Measurements from ENCODE around the gene ATP2A3.

ATP2A3 gene

GRCh38 chr17:3973495-3974137 is 9.4 kb upstream of the ATP2A3 start:
- Histone ChIP-seq H3K4me3 (ENCODE audit: low read length, poor library complexity, severe bottlenecking) (peak overlapping the region; percentile 18), H4K20me1 (ENCODE audit: insufficient read depth, low read length, poor library complexity, severe bottlenecking) (no peaks in the 10 kb centered on the region), H3F3A (ENCODE audit: low read depth) (no peaks in the 10 kb centered on the region), H2AFZ (ENCODE audit: low read length) (peak overlapping the region; percentile 31; the same call in 1 of the 2 replicates), H3K4me2 (ENCODE audit: low read depth, low read length, poor library complexity, severe bottlenecking) (peak overlapping the region; percentile 48), H3K36me3 (ENCODE audit: insufficient read depth, low read length) (no peaks in the 10 kb centered on the region), H3K9me3 (ENCODE audit: insufficient read depth, low read depth, low read length) (no peaks in the 10 kb centered on the region; the same call in 1 of the 2 replicates), H3K79me2 (ENCODE audit: insufficient read depth, low read length) (no peaks in the 10 kb centered on the region), H3K27me3 (ENCODE audit: insufficient read depth, low read length, poor library complexity, severe bottlenecking) (no peaks in the 10 kb centered on the region), H3K9me2 (replicated peaks; ENCODE audit: low read depth, low read length) (no peaks in the 10 kb centered on the region), H3K9ac (ENCODE audit: low read depth, low read length, poor library complexity, severe bottlenecking) (peak overlapping the region; percentile 26), H3K4me1 (ENCODE audit: insufficient read depth, low read length, poor library complexity, severe bottlenecking) (peaks cover 23% of the 10 kb centered on the region)
- no peak for TF ChIP-seq CTCF (conservative IDR thresholded peaks at IDR 0.05; ENCODE audit: low read length)
- TF ChIP-seq EZH2phosphoT487 (IDR thresholded peaks at IDR 0.05; ENCODE audit: borderline replicate concordance) = no peak

- no peak overlapping the region for H3K4me2 ChIP-seq (ENCODE audit: low read depth, low read length, poor library complexity, severe bottlenecking)
- no peaks in the 10 kb centered on the region for H3K9me2 ChIP-seq (replicated peaks; ENCODE audit: low read depth, low read length)
- peaks cover 23% of the 10 kb centered on the region for H3K4me1 ChIP-seq (ENCODE audit: insufficient read depth, low read length, poor library complexity, severe bottlenecking)
Measured at GRCh38 chr17:3972931-3973330, 8.7 kb upstream of the ATP2A3 start.

GRCh38 chr17:3972281-3972731 is 8.1 kb upstream of the ATP2A3 start:
- Histone ChIP-seq H2AFZ (ENCODE audit: low read length) (no peak overlapping the region), H3K4me2 (ENCODE audit: low read depth, low read length, poor library complexity, severe bottlenecking) (no peak overlapping the region), H3K4me3 (ENCODE audit: low read length, poor library complexity, severe bottlenecking) (no peak overlapping the region)

More at GRCh38 chr17:3972931-3973330, 8.7 kb upstream of the ATP2A3 start:
- Histone ChIP-seq H3K27me3 (ENCODE audit: insufficient read depth, low read length, poor library complexity, severe bottlenecking) (no peaks in the 10 kb centered on the region), H3K4me3 (ENCODE audit: low read length, poor library complexity, severe bottlenecking) (no peak overlapping the region), H3F3A (ENCODE audit: low read depth) (no peaks in the 10 kb centered on the region), H3K9me3 (ENCODE audit: insufficient read depth, low read depth, low read length) (no peaks in the 10 kb centered on the region; the same call in 1 of the 2 replicates), H3K79me2 (ENCODE audit: insufficient read depth, low read length) (no peaks in the 10 kb centered on the region), H4K20me1 (ENCODE audit: insufficient read depth, low read length, poor library complexity, severe bottlenecking) (no peaks in the 10 kb centered on the region), H3K36me3 (ENCODE audit: insufficient read depth, low read length) (no peaks in the 10 kb centered on the region), H2AFZ (ENCODE audit: low read length) (no peak overlapping the region), H3K9ac (ENCODE audit: low read depth, low read length, poor library complexity, severe bottlenecking) (no peak overlapping the region)
- TF ChIP-seq EZH2phosphoT487 (IDR thresholded peaks at IDR 0.05; ENCODE audit: borderline replicate concordance) (no peak), CTCF (conservative IDR thresholded peaks at IDR 0.05; ENCODE audit: low read length) (no peak)

More at GRCh38 chr17:3972281-3972731, 8.1 kb upstream of the ATP2A3 start:
- H4K20me1 ChIP-seq (ENCODE audit: insufficient read depth, low read length, poor library complexity, severe bottlenecking) = no peaks in the 10 kb centered on the region
- no peaks in the 10 kb centered on the region; the same call in 1 of the 2 replicates for H3K9me3 ChIP-seq (ENCODE audit: insufficient read depth, low read depth, low read length)
- H3F3A ChIP-seq (ENCODE audit: low read depth) = no peaks in the 10 kb centered on the region
- peaks cover 23% of the 10 kb centered on the region for H3K4me1 ChIP-seq (ENCODE audit: insufficient read depth, low read length, poor library complexity, severe bottlenecking)
- TF ChIP-seq EZH2phosphoT487 (IDR thresholded peaks at IDR 0.05; ENCODE audit: borderline replicate concordance) = no peak
- TF ChIP-seq CTCF (conservative IDR thresholded peaks at IDR 0.05; ENCODE audit: low read length) = no peak
- H3K9ac ChIP-seq (ENCODE audit: low read depth, low read length, poor library complexity, severe bottlenecking) = no peak overlapping the region
- no peaks in the 10 kb centered on the region for H3K79me2 ChIP-seq (ENCODE audit: insufficient read depth, low read length)
- H3K27me3 ChIP-seq (ENCODE audit: insufficient read depth, low read length, poor library complexity, severe bottlenecking) = no peaks in the 10 kb centered on the region
- H3K36me3 ChIP-seq (ENCODE audit: insufficient read depth, low read length) = no peaks in the 10 kb centered on the region
- H3K9me2 ChIP-seq (replicated peaks; ENCODE audit: low read depth, low read length) = no peaks in the 10 kb centered on the region
